Right lobe of liver (tissue), 6 donors: Measurements from ENCODE around the gene EREG. TPM values are rescaled to one million over a fixed set of nuclear protein-coding genes. Genes with fewer than 3 reads are reported as not detected.
A peak's percentile ranks its signal among the peaks of the same experiment; 100 is the strongest.

Experiments used
- ATAC-seq, 4 donors: fragments of 200-7000 bp; cut with Tn5 transposase; one replicate each; pipeline ENCODE4 v1.9.1; 2020; ENCODE audit warnings: mild to moderate bottlenecking in 4 of 4, moderate library complexity in 4 of 4
- DNase-seq, 3 donors: peaks; one replicate each; pipeline ENCODE4 v3.0.0-alpha.2; 2020
- H3K27ac ChIP-seq, 3 donors: fragments of 200-600 bp; one replicate each; pipeline ENCODE4 v1.8.0; 2022
- H3K27me3 ChIP-seq, 2 donors: fragments of 200-600 bp; one replicate each; pipeline ENCODE4 v1.8.0; 2022
- H3K36me3 ChIP-seq, 4 donors: fragments of 200-600 bp; sonication (generic) in 1 of 4; one replicate each; pipeline versions ENCODE4 v1.5.1 to v1.8.0; 2017 to 2022; ENCODE audit warnings: control low read depth in 1 of 4
- H3K4me1 ChIP-seq, 4 donors: fragments of 200-600 bp; sonication (generic) in 1 of 4; one replicate each; pipeline versions ENCODE4 v1.5.1 to v1.8.0; 2017 to 2022; ENCODE audit warnings: control low read depth in 1 of 4
- H3K4me3 ChIP-seq, 3 donors: fragments of 200-600 bp; one replicate each; pipeline ENCODE4 v1.8.0; 2022
- H3K9me3 ChIP-seq, 4 donors: fragments of 200-600 bp; sonication (generic) in 1 of 4; one replicate each; pipeline versions ENCODE4 v1.5.1 to v1.8.0; 2017 to 2022; ENCODE audit warnings: control low read depth in 1 of 4
- POLR2A ChIP-seq: fragments of 450-650 bp; IDR thresholded peaks from one replicate; pipeline ENCODE4 v1.6.1; 2017; ENCODE audit warnings: antibody characterized with exemption, mild to moderate bottlenecking
- WGBS: methylation state at CpG from one replicate; pipeline ENCODE4 v1.1.6; 2018; ENCODE audit warnings: low coverage, low lambda C conversion rate; ENCODE audit not compliant: insufficient coverage; ENCODE audit errors: missing lambda C conversion rate; 5-methylcytosine and 5-hydroxymethylcytosine counted together
- intact Hi-C, 2 donors: fragments of 100-400 bp; cut with DNase I; formaldehyde crosslinking; loops; one replicate each; pipeline versions ENCODE4 v1.11.2 to v1.14.1; 2022
- total RNA-seq, 6 experiments: library from RNA; depleted of rRNA in 2 of 6; stranded (reverse); fragments of >200 nt in 2 of 6; fragmentation: NEBNext Ultra II Directional in 3 of 6; extraction: Animal tissue kit (Norgen Biotek cat#: 25700) in 3 of 6; gene quantifications; one replicate each; pipeline versions ENCODE4 v1.1.0 to v1.2.4, GENCODE V29; 2016 to 2023
- TF ChIP-seq, protein P1 (sequence below), 4 donors: fragments of 200-600 bp in 3 of 4; fragments of 450-650 bp in 1 of 4; IDR thresholded peaks; one replicate each; pipeline versions ENCODE4 v1.5.1 to v1.8.0; 2016 to 2022; ENCODE audit warnings: antibody characterized with exemption in 4 of 4, mild to moderate bottlenecking in 2 of 4
- donor health status: DM: no; HTN: yes; CAD: no.
- donor health status: DM: no; HTN: no; CAD: no.
- donor health status: DM: no; HTN: no; CAD: no.
- donor health status: DM: no; HTN: yes; CAD: no.
- donor health status: DM: no; HTN: yes; CAD: no.

The EREG gene
- total RNA-seq, 6 experiments from 2014 or later: 0.11 to 0.50 TPM; not detected in 4

DNA sequence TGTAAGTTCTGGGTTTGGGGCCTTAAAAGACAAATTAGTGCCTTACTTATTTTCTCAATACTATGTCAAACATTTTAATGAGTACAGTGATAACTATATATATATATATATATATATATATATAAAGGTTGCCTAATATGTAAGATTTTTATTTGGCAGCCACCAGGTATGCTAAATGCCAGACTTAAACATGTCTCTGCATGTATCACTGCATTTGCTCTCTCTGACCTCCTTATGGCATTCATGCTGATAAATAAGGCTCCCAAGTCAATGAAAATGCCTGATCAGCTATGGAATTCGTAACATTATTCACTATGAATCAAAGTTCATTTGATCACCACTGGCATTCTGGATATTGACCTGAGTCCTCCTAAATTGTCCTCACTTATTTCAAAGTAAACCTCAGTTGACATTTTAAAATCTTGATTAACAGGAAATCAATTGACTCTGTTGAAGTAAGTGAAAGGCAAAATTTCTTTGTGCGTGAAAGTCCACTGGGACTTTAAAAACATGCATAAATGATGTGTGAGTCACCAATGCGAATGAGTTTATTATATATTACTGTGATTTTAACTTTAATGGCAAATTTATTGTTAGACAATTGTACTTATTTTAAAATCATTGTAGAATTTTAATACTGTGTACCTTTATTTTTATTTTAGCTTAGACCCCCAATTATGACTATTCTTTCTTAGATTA, 50.8 kb downstream of the EREG start:
- DNase-seq (no peak), ATAC-seq (no peak)
- no peak overlapping the region for H3K27ac ChIP-seq
- no peak overlapping the region for H3K4me3 ChIP-seq
- 50% methylated on average over 3 of the region's 3 CpGs for WGBS
- no peaks in the 10 kb centered on the region for H3K9me3 ChIP-seq
- H3K27me3 ChIP-seq: no peaks in the 10 kb centered on the region
- intact Hi-C loops: no loop called here
- no peak for TF ChIP-seq POLR2A
- TF ChIP-seq, protein P1, sequence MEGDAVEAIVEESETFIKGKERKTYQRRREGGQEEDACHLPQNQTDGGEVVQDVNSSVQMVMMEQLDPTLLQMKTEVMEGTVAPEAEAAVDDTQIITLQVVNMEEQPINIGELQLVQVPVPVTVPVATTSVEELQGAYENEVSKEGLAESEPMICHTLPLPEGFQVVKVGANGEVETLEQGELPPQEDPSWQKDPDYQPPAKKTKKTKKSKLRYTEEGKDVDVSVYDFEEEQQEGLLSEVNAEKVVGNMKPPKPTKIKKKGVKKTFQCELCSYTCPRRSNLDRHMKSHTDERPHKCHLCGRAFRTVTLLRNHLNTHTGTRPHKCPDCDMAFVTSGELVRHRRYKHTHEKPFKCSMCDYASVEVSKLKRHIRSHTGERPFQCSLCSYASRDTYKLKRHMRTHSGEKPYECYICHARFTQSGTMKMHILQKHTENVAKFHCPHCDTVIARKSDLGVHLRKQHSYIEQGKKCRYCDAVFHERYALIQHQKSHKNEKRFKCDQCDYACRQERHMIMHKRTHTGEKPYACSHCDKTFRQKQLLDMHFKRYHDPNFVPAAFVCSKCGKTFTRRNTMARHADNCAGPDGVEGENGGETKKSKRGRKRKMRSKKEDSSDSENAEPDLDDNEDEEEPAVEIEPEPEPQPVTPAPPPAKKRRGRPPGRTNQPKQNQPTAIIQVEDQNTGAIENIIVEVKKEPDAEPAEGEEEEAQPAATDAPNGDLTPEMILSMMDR (IDR thresholded peaks at IDR 0.05): no peak
- H3K4me1 ChIP-seq: no peaks in the 10 kb centered on the region
- no peaks in the 10 kb centered on the region for H3K36me3 ChIP-seq

GRCh38 chr4:74418063-74418670, 53.2 kb downstream of the EREG start:
- TF ChIP-seq, protein P1 (IDR thresholded peaks at IDR 0.05): no peak
- TF ChIP-seq POLR2A: no peak
- DNase-seq: no peak
- no peak overlapping the region for H3K27ac ChIP-seq
- intact Hi-C loops: no loop called here
- no peaks in the 10 kb centered on the region for H3K9me3 ChIP-seq
- H3K36me3 ChIP-seq: no peaks in the 10 kb centered on the region
- no peaks in the 10 kb centered on the region for H3K27me3 ChIP-seq
- H3K4me1 ChIP-seq: no peaks in the 10 kb centered on the region
- 56% methylated on average over 6 of the region's 6 CpGs for WGBS
- ATAC-seq: peak in 1 of 4 donors; percentile 52
- H3K4me3 ChIP-seq: no peak overlapping the region

DNA sequence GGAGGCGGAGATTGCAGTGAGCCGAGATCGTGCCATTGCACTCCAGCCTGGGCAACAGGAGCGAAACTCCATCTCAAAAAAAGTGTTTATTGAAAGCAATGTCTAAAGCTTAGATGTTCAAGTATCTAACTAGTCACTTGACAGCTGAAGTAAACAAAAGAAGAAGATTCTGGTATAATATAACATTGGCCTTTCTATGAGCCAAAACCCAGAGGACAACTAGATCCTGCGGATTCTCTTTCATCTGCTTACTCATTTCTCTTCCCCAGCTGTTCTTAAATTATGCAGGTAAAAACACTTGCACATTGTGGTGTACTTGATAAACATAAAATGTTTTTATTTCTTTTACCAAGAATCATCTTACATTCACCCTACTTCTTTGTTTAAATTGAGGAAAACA, 55.9 kb downstream of the EREG start:
- 66% methylated on average over 3 of the region's 5 CpGs for WGBS

DNA sequence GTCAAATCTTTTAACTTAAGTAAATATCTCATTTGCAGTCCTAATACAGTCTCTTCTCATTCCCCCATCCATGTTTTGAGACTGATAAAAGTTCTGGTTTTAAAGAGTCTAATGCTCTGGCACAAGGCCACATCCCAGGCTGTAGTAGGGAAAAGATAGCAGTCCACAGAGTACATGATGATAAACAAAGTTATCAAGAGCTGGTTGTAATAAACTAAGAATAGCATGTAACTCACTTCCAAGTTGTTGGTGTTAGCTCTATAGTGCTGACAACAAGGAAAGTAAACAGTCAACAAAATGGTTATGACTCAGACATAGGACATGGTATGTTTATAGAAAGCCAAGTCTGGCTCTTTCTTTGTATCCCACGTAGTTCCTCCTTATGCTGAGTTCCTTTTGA, 58.2 kb downstream of the EREG start:
- WGBS: 29% methylated on average over 1 of the region's 1 CpG
- Histone ChIP-seq H3K27ac (no peak overlapping the region), H3K4me1 (no peaks in the 10 kb centered on the region), H3K4me3 (no peak overlapping the region), H3K9me3 (no peaks in the 10 kb centered on the region), H3K36me3 (no peaks in the 10 kb centered on the region), H3K27me3 (no peaks in the 10 kb centered on the region)
- ATAC-seq: peak in 3 of 4 donors; percentile 23 to 62 (median 48)
- intact Hi-C loops: no loop called here
- no peak for DNase-seq
- TF ChIP-seq, protein P1 (IDR thresholded peaks at IDR 0.05): no peak
- no peak for TF ChIP-seq POLR2A

More for the DNA sequence above, 55.9 kb downstream of the EREG start:
- intact Hi-C loops: no loop called here
- no peak for DNase-seq
- Histone ChIP-seq H3K4me3 (no peak overlapping the region), H3K27me3 (no peaks in the 10 kb centered on the region), H3K9me3 (no peaks in the 10 kb centered on the region), H3K4me1 (no peaks in the 10 kb centered on the region), H3K27ac (no peak overlapping the region), H3K36me3 (no peaks in the 10 kb centered on the region)
- TF ChIP-seq, protein P1 (IDR thresholded peaks at IDR 0.05): no peak
- TF ChIP-seq POLR2A: no peak
- no peak for ATAC-seq
